Brain microvascular endothelial cell (primary cell): Measurements from ENCODE around the gene FBRSL1.
A peak's percentile ranks its signal among the peaks of the same experiment; 100 is the strongest.

Experiments
- DNase-seq: peaks from one replicate; pipeline ENCODE4 v3.0.0-alpha.2; 2020
- H3K27ac ChIP-seq: fragments of 250-450 bp; sonication (Bioruptor Pico); 2 replicates; pipeline ENCODE4 v1.5.1; 2020; ENCODE audit warnings: mild to moderate bottlenecking, moderate library complexity
- H3K27me3 ChIP-seq: fragments of 250-450 bp; sonication (Bioruptor Pico); replicated peaks from 2 replicates; pipeline ENCODE4 v1.5.1; 2020; ENCODE audit warnings: mild to moderate bottlenecking
- H3K36me3 ChIP-seq: fragments of 250-450 bp; sonication (Bioruptor Pico); replicated peaks from 2 replicates; pipeline ENCODE4 v1.5.1; 2020; ENCODE audit warnings: mild to moderate bottlenecking
- H3K4me3 ChIP-seq: 2 replicates; pipeline ENCODE4 v1.5.1; 2011; ENCODE audit warnings: low read depth, mild to moderate bottlenecking, control low read depth, low read length, moderate library complexity
- CTCF ChIP-seq: IDR thresholded peaks from 2 replicates; pipeline ENCODE4 v1.5.1; 2011; ENCODE audit warnings: low read depth, mild to moderate bottlenecking, moderate library complexity, low read length, control low read depth, inconsistent platforms; ENCODE audit errors: missing control alignments
- in situ Hi-C: cut with HindIII; loops from 2 replicates; pipeline ENCODE4 v1.10.0; 2017; ENCODE audit warnings: low sequenced_read_pairs, low pct_ligation_motif_present

Gene FBRSL1

DNA sequence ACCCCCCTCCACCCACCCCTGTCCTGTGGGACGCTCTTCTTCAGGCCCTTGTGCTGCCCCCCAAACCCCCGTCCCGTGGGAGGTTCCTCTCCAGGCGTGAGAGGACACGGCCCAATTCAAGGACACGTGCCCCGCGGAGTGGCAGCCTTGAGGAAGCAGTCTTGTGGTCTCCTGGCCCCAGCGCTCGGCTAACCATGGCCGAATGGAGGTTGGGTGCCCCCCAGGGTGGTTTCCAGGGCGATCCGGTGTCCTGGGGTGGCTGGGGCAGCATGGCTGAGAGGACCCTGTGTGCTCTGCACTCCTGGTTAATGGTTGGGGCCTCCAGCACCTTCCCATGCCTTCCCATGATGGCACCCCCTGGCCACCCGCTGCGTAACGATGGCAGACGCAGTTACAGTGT, 66.8 kb downstream of the FBRSL1 start:
- H3K4me3 ChIP-seq, result no peak overlapping the region
- no peak for TF ChIP-seq CTCF
- no peaks in the 10 kb centered on the region for H3K36me3 ChIP-seq
- no peak for DNase-seq
- H3K27me3 ChIP-seq, result no peaks in the 10 kb centered on the region
- no peak overlapping the region for H3K27ac ChIP-seq
- in situ Hi-C loops, result no loop called here

GRCh38 chr12:132557291-132558015, 67.5 kb downstream of the FBRSL1 start:
- no peak for DNase-seq
- Histone ChIP-seq H3K27ac (no peak overlapping the region), H3K27me3 (no peaks in the 10 kb centered on the region), H3K36me3 (no peaks in the 10 kb centered on the region), H3K4me3 (no peak overlapping the region)
- TF ChIP-seq CTCF, result no peak
- in situ Hi-C loops, result no loop called here

- Histone ChIP-seq H3K4me3 (no peak overlapping the region), H3K27ac (no peak overlapping the region), H3K36me3 (no peaks in the 10 kb centered on the region), H3K27me3 (no peaks in the 10 kb centered on the region)
- no peak for TF ChIP-seq CTCF
- in situ Hi-C loops, result no loop called here
- DNase-seq, result no peak
These were observed 68.3 kb downstream of the FBRSL1 start for GRCh38 chr12:132558042-132558856.

DNA sequence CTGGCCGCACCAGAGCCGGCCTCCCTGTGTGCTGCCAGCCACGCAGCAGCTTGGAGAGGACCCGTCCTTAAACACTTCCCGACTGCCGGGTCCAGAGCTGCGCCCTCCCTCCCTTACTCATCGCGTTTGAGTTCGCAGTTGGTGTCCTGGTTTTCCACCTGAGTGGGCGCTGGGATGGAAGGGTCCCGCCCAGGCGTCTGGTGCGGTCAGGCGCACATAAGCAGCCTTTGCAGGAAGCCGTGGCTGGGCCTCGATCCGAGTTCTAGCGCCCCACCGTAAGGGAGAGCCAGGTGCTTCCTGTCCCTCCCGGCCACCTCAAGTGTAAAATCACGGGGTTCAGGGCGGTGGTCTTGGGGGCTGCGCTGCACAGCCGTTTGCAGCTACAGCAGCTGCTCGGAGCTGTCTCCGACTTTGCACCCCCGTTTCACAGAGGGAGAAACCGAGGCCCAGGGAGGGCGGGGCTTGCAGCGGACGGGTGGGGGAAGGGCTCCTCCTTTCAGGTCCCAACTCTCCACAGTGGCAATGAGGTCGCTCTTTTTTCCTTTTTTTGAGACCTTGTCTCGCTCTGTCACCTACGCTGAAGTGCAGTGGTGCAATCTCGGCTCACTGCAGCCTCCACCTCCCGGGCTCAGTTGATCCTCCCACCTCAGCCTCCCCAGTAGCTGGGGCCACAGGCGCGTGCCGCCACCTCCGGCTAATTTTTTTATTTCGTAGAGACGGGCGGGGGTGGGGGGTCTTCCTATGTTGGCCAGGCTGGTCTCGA, 69.1 kb downstream of the FBRSL1 start:
- no peaks in the 10 kb centered on the region for H3K27me3 ChIP-seq
- H3K27ac ChIP-seq, result no peak overlapping the region
- no peaks in the 10 kb centered on the region for H3K36me3 ChIP-seq
- H3K4me3 ChIP-seq, result peak overlapping the region; percentile 52
- in situ Hi-C loops, result no loop called here
- DNase-seq, result no peak
- TF ChIP-seq CTCF, result no peak

GRCh38 chr12:132559652-132560363, 69.9 kb downstream of the FBRSL1 start:
- Histone ChIP-seq H3K36me3 (no peaks in the 10 kb centered on the region), H3K27ac (no peak overlapping the region), H3K4me3 (peak overlapping the region; percentile 54), H3K27me3 (no peaks in the 10 kb centered on the region)
- DNase-seq, result no peak
- no peak for TF ChIP-seq CTCF
- in situ Hi-C loops, result no loop called here
